ENCODE data around the gene TEX50.
"Not testable (repeated sequence)": the region's sequence is repeated elsewhere in the genome, so short reads cannot be mapped to it uniquely, and the experiment has no call there.

Gene TEX50

GRCh38 chr1:173663159-173663558, 28.0 kb downstream of the TEX50 start:
- no peak for DNase-seq

GRCh38 chr1:173666646-173667045, 31.5 kb downstream of the TEX50 start:
- DNase-seq, result no peak

GRCh38 chr1:173669491-173669941, 34.4 kb downstream of the TEX50 start, which contains the start of gene ANKRD45:
Gene ANKRD45 (minus strand): TSS chr1:173669851. CDS start chr1:173659418, 10,433 bp downstream.
- DNase-seq, result peak; percentile 15

GRCh38 chr1:173674496-173674895, 39.4 kb downstream of the TEX50 start:
- not testable (repeated sequence) for DNase-seq

GRCh38 chr1:173680152-173680551, 45.0 kb downstream of the TEX50 start:
- not testable (repeated sequence) for DNase-seq

GRCh38 chr1:173682184-173682583, 47.0 kb downstream of the TEX50 start:
- DNase-seq, result no peak

- not testable (repeated sequence) for DNase-seq
Observed at GRCh38 chr1:173683838-173684237, 48.7 kb downstream of the TEX50 start.

GRCh38 chr1:173685121-173685520, 50.0 kb downstream of the TEX50 start:
- DNase-seq, result not testable (repeated sequence)

Measured in activated naive CD4-positive, alpha-beta T cell treated with anti-CD3 and anti-CD28 coated beads, Interleukin-2, amount 50 U/mL, for 16 hours (primary cell).